NB4 (cell line): ENCODE results near the gene EBF4.

Experiments
- MYC ChIP-seq: IDR thresholded peaks from 2 replicates; pipeline ENCODE4 v1.6.1; 2011; ENCODE audit warnings: low read depth, low read length
- POLR2A ChIP-seq: IDR thresholded peaks from 2 replicates; pipeline ENCODE4 v1.6.1; 2011; ENCODE audit warnings: mild to moderate bottlenecking; ENCODE audit not compliant: insufficient read length; ENCODE audit errors: extremely low read depth
- TF ChIP-seq, protein P1 (sequence below): IDR thresholded peaks from one replicate; pipeline ENCODE4 v1.5.1; 2012; ENCODE audit warnings: low read depth, low read length
- TF ChIP-seq, protein P2 (sequence below): IDR thresholded peaks from 2 replicates; pipeline ENCODE4 v1.6.1; 2011; ENCODE audit warnings: low read depth, low read length

DNA sequence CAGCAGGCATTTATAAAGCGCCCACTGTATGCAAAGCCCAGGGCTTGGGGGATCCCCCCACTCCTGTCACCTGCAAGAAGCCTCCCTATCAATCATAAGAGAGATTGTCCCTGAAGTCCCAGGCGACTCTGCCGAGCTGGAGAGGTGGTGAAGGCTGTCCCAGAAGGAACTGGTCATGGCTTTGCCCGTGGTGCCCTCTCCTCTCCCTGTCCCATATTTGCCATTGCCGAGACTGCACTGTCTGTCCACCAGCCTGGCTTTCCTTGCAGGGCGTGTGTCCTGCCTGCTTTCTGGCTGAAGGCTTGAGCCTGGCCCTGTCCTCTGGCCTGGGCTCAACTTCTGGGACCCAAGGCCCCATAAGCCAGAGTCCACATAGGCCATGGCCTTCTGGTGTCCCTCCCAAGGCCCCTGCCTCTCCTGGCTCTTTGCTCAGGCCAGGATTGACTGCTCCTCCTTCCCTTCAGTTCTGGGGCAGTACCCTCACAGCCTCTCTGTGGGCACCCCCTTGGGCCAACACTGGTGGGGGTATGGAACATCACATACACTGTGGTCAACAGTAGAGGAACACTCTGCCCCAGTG, 61.0 kb downstream of the EBF4 start:
- TF ChIP-seq POLR2A: no peak
- TF ChIP-seq, protein P1, sequence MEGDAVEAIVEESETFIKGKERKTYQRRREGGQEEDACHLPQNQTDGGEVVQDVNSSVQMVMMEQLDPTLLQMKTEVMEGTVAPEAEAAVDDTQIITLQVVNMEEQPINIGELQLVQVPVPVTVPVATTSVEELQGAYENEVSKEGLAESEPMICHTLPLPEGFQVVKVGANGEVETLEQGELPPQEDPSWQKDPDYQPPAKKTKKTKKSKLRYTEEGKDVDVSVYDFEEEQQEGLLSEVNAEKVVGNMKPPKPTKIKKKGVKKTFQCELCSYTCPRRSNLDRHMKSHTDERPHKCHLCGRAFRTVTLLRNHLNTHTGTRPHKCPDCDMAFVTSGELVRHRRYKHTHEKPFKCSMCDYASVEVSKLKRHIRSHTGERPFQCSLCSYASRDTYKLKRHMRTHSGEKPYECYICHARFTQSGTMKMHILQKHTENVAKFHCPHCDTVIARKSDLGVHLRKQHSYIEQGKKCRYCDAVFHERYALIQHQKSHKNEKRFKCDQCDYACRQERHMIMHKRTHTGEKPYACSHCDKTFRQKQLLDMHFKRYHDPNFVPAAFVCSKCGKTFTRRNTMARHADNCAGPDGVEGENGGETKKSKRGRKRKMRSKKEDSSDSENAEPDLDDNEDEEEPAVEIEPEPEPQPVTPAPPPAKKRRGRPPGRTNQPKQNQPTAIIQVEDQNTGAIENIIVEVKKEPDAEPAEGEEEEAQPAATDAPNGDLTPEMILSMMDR: no peak
- TF ChIP-seq, protein P2, sequence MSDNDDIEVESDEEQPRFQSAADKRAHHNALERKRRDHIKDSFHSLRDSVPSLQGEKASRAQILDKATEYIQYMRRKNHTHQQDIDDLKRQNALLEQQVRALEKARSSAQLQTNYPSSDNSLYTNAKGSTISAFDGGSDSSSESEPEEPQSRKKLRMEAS: no peak
- TF ChIP-seq MYC: no peak
